Measurements from ENCODE around the gene C8B. TPM values are rescaled to one million over a fixed set of nuclear protein-coding genes. Genes with fewer than 3 reads are reported as not detected.

The C8B gene
- total RNA-seq, 1 experiment from 2014 or later, result not detected

GRCh38 chr1:56975446-56975845, 9.6 kb upstream of the C8B start:
- H3K27ac ChIP-seq (ENCODE audit: insufficient read length, low read depth, low read length), result no peak overlapping the region
- H3T11ph ChIP-seq (ENCODE audit: low read length), result no peak overlapping the region
- no peaks in the 10 kb centered on the region for H4K20me1 ChIP-seq (ENCODE audit: control insufficient read depth, insufficient read depth, insufficient read length)
- no peak overlapping the region for H4K91ac ChIP-seq (ENCODE audit: insufficient read length, low read depth, low read length)
- no peak for DNase-seq
- H3K14ac ChIP-seq (ENCODE audit: insufficient read depth, low read length), result no peak overlapping the region
- no peak overlapping the region for H2BK12ac ChIP-seq (ENCODE audit: insufficient read length, low read depth, low read length)
- H3K4me1 ChIP-seq (ENCODE audit: insufficient read depth, low read length), result no peaks in the 10 kb centered on the region
- no peaks in the 10 kb centered on the region for H3K79me1 ChIP-seq (ENCODE audit: insufficient read depth, low read depth, low read length, poor library complexity, severe bottlenecking)
- H3K27me3 ChIP-seq (ENCODE audit: insufficient read depth, low read length), result no peaks in the 10 kb centered on the region
- no peak overlapping the region for H4K8ac ChIP-seq (replicated peaks; ENCODE audit: insufficient read length, low read depth, low read length)
- H3K9me3 Mint-ChIP-seq, result no peaks in the 10 kb centered on the region
- H3K56ac ChIP-seq (ENCODE audit: insufficient read length, low read depth, low read length), result no peak overlapping the region
- no peak overlapping the region for H2BK5ac ChIP-seq (ENCODE audit: insufficient read length, low read length)
- H3K9me3 ChIP-seq (ENCODE audit: control insufficient read depth, low read depth, low read length), result no peaks in the 10 kb centered on the region
- no peaks in the 10 kb centered on the region; the same call in 1 of the 2 replicates for H3K27me3 Mint-ChIP-seq (ENCODE audit: low read depth)
- H3K27ac Mint-ChIP-seq, result no peak overlapping the region
- H2BK15ac ChIP-seq (ENCODE audit: low read depth, low read length), result no peak overlapping the region
- H2AFZ ChIP-seq (ENCODE audit: low read length), result no peak overlapping the region
- no peak overlapping the region for H3K23ac ChIP-seq (ENCODE audit: insufficient read length, low read depth, low read length)
- no peak overlapping the region for H2BK120ac ChIP-seq (ENCODE audit: low read depth, low read length, poor library complexity, severe bottlenecking)
- H3K23me2 ChIP-seq (ENCODE audit: insufficient read length, low read depth, low read length, poor library complexity, severe bottlenecking), result no peaks in the 10 kb centered on the region
- H3K4ac ChIP-seq (ENCODE audit: low read depth, low read length), result no peak overlapping the region
- no peak overlapping the region for H3K4me2 ChIP-seq (ENCODE audit: insufficient read depth, insufficient read length, low read length)
- H4K5ac ChIP-seq (ENCODE audit: insufficient read length, low read depth, low read length), result no peak overlapping the region
- H3K4me3 Mint-ChIP-seq, result no peak overlapping the region
- H3K9ac ChIP-seq (ENCODE audit: extremely low read depth, insufficient read length, low read length), result no peak overlapping the region
- no peaks in the 10 kb centered on the region for H3K36me3 Mint-ChIP-seq (ENCODE audit: insufficient read depth in 1 of 3, low read depth in 3 of 3)
- no peak overlapping the region for H3K18ac ChIP-seq (ENCODE audit: insufficient read length, low read depth, low read length)
- no peaks in the 10 kb centered on the region for H3K79me2 ChIP-seq (ENCODE audit: insufficient read depth, low read length)
- no peak overlapping the region for H2BK20ac ChIP-seq (ENCODE audit: low read depth, low read length, poor library complexity, severe bottlenecking)
- no CpG with 5 or more reads among the region's 4 CpGs for WGBS (ENCODE audit: extremely low coverage, insufficient read length, low lambda C conversion rate)
- 0 out of 4 replicates have a peak, but pooled peaks cover 0 to 3% of the 10 kb centered on the region in 2 experiments for H3K4me1 Mint-ChIP-seq
- no peak overlapping the region for H2AK5ac ChIP-seq (ENCODE audit: insufficient read length, low read length)
- TF ChIP-seq CTCF (conservative IDR thresholded peaks at IDR 0.05), result no peak

Data from H9 (cell line).